Measurements from ENCODE around the gene MORF4L2. TPM values are rescaled to one million over a fixed set of nuclear protein-coding genes. Genes with fewer than 3 reads are reported as not detected.
A peak's percentile ranks its signal among the peaks of the same experiment; 100 is the strongest.

MORF4L2 gene
- total and polyA plus RNA-seq, 9 of the 15 experiments (the other 6 are each of a cell fraction or from before 2014, with no cell fraction given) = 324 to 781 (median 420) TPM

- no peak for ATAC-seq
- Histone ChIP-seq H2AFZ (ENCODE audit: low read depth, low read length) (peak overlapping the region; percentile 82), H3K27me3 (ENCODE audit: control insufficient read depth in 2 of 2, insufficient read depth in 2 of 2, low read length in 2 of 2) (no peaks in the 10 kb centered on the region), H3K4me3 (peak overlapping the region; percentile 45), H3K79me2 (ENCODE audit: control insufficient read depth, insufficient read depth, low read length) (no peaks in the 10 kb centered on the region), H3K4me2 (ENCODE audit: insufficient read depth, low read length) (peak overlapping the region; percentile 73), H3K9me1 (ENCODE audit: control insufficient read depth, insufficient read depth, low read length) (no peaks in the 10 kb centered on the region), H3K27ac (ENCODE audit: extremely low read depth, low read depth, low read length) (no peak overlapping the region), H4K20me1 (replicated peaks; ENCODE audit: control insufficient read depth, insufficient read depth, low read length) (no peaks in the 10 kb centered on the region), H3K9ac (ENCODE audit: insufficient read depth in 1 of 2, low read depth in 2 of 2, low read length in 2 of 2) (peak overlapping the region; percentile 39 to 70; a peak in 2 of 4 replicates), H3K4me1 (replicated peaks in 1 of 2; ENCODE audit: control insufficient read depth in 2 of 2, insufficient read depth in 2 of 2, low read length in 2 of 2) (peaks cover 0 to 5% of the 10 kb centered on the region in 2 experiments; a peak in 3 of 5 replicates), H3K36me3 (ENCODE audit: control insufficient read depth, insufficient read depth, low read length) (no peaks in the 10 kb centered on the region), H3K9me3 (replicated peaks; ENCODE audit: control insufficient read depth, insufficient read depth, low read depth, low read length) (no peaks in the 10 kb centered on the region)
- CTCF ChIA-PET (ENCODE audit: low intra/inter-chr PET ratio) = interaction anchor here (1.2 kb wide), 1 partner anchor 97 kb away, joined by 4 read pairs; no protein-coding TSS in a partner anchor
- intact Hi-C loops (cut with micrococcal nuclease) (no loop called here), in situ Hi-C loops (cut with MboI) (no loop called here)
- 33% methylated on average over 3 of the region's 6 CpGs for WGBS (ENCODE audit: insufficient coverage, low coverage, missing lambda C conversion rate)
- FAIRE-seq = no peak
- no peak for TF ChIP-seq ESRRB (CRISPR knock-in tag; IDR thresholded peaks at IDR 0.05; ENCODE audit: borderline replicate concordance)
- TF ChIP-seq NELFE (IDR thresholded peaks at IDR 0.05; ENCODE audit: insufficient read depth, insufficient read length) = no peak
- TF ChIP-seq ZNF408 (CRISPR knock-in tag; IDR thresholded peaks at IDR 0.05; ENCODE audit: low read depth) = no peak
- TF ChIP-seq ZNF584 (CRISPR knock-in tag; IDR thresholded peaks at IDR 0.05; ENCODE audit: low read depth) = no peak
- TF ChIP-seq TCF3 (CRISPR knock-in tag; IDR thresholded peaks at IDR 0.05) = no peak
- no peak for TF ChIP-seq E2F1 (CRISPR knock-in tag; IDR thresholded peaks at IDR 0.05)
- TF ChIP-seq MED1 (CRISPR knock-in tag; IDR thresholded peaks at IDR 0.05; ENCODE audit: borderline replicate concordance) = no peak
- no peak for TF ChIP-seq PPARD (CRISPR knock-in tag; IDR thresholded peaks at IDR 0.05)
- BruUV-seq (replicated peaks) = TSS peak; percentile 44
- POLR2A ChIA-PET = interaction anchor here (0.9 to 1.3 kb wide), 3 partner anchors 13 to 55 kb away, joined by 3 to 4 read pairs (median 4); no protein-coding TSS in a partner anchor
- no peak for DNase-seq (ENCODE audit: extremely low read depth in 1 of 4, low spot score in 3 of 4)
These were observed 56.4 kb downstream of the MORF4L2 start for GRCh38 chrX:103630171-103630511.

Measured in K562 (cell line).